ENCODE data around the gene TC2N. TPM values are rescaled to one million over a fixed set of nuclear protein-coding genes. Genes with fewer than 3 reads are reported as not detected.

The TC2N gene
- polyA plus RNA-seq, 1 experiment, result 0.10 TPM

- ChIA-PET POLR2A (no interaction called here), CTCF (no interaction called here)
- no peak for TF ChIP-seq CTCF (IDR thresholded peaks at IDR 0.05; ENCODE audit: low read depth, low read length)
- Histone ChIP-seq H3K27ac (ENCODE audit: low read depth, low read length) (no peak overlapping the region), H3K27me3 (ENCODE audit: control insufficient read depth, insufficient read depth, low read length) (no peaks in the 10 kb centered on the region), H3K4me3 (ENCODE audit: low read depth, low read length) (no peak overlapping the region), H3K9me3 (ENCODE audit: control insufficient read depth, insufficient read depth, low read length) (no peaks in the 10 kb centered on the region)
- DNase-seq (ENCODE audit: low read depth, low spot score), result no peak
Measured at GRCh38 chr14:91885113-91885712, 17.9 kb upstream of the TC2N start.

DNA sequence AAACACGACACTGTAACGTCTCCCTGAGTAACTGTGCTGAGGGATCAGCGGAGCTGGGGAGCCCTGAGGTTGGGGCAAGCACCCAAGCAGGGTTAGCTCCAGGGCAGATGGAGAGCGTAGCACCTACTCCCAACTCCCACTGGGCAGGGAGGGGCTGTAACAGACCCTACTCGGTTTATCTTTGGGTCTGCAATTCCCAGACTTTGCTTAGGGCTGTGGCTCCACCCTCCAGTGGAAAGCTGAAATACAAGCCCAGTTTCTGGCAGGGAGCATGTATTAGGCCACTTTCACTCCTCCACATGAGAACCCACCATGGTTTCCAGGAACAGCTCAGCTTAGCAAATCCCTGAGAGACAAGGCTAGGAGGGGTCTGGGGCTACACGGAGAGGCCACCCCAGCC lies 17.3 kb upstream of the TC2N start:
- ChIA-PET POLR2A (no interaction called here), CTCF (no interaction called here)
- no peak for DNase-seq (ENCODE audit: low read depth, low spot score)
- Histone ChIP-seq H3K9me3 (ENCODE audit: control insufficient read depth, insufficient read depth, low read length) (no peaks in the 10 kb centered on the region), H3K4me3 (ENCODE audit: low read depth, low read length) (no peak overlapping the region), H3K27me3 (ENCODE audit: control insufficient read depth, insufficient read depth, low read length) (no peaks in the 10 kb centered on the region), H3K27ac (ENCODE audit: low read depth, low read length) (no peak overlapping the region)
- TF ChIP-seq CTCF (IDR thresholded peaks at IDR 0.05; ENCODE audit: low read depth, low read length), result no peak

DNA sequence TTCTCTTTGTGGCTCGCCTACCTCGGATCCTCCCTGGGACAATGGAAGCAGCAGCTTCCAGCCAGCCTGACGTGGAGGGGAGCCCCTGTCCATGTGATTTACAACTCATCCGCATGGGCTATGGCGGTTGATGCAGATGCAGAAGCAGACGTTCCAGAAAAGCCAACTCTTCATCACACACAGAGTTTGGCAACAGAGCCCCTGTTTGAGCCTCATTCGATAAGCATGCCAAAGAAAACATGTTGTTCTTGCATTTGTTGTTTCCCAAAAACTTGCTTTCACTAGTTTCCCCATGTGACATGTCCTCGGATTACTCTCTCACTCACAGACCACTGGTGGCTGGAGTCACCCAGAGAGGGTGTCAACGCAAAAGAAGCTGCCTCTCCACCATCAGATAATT lies 16.4 kb upstream of the TC2N start:
- TF ChIP-seq CTCF (IDR thresholded peaks at IDR 0.05; ENCODE audit: low read depth, low read length), result no peak
- Histone ChIP-seq H3K27ac (ENCODE audit: low read depth, low read length) (no peak overlapping the region), H3K4me3 (ENCODE audit: low read depth, low read length) (no peak overlapping the region), H3K9me3 (ENCODE audit: control insufficient read depth, insufficient read depth, low read length) (no peaks in the 10 kb centered on the region), H3K27me3 (ENCODE audit: control insufficient read depth, insufficient read depth, low read length) (no peaks in the 10 kb centered on the region)
- ChIA-PET CTCF (no interaction called here), POLR2A (no interaction called here)
- DNase-seq (ENCODE audit: low read depth, low spot score), result no peak

GRCh38 chr14:91882776-91883175 lies 15.4 kb upstream of the TC2N start:
- TF ChIP-seq CTCF (IDR thresholded peaks at IDR 0.05; ENCODE audit: low read depth, low read length), result no peak
- no peak for DNase-seq (ENCODE audit: low read depth, low spot score)
- Histone ChIP-seq H3K9me3 (ENCODE audit: control insufficient read depth, insufficient read depth, low read length) (no peaks in the 10 kb centered on the region), H3K27ac (ENCODE audit: low read depth, low read length) (no peak overlapping the region), H3K4me3 (ENCODE audit: low read depth, low read length) (no peak overlapping the region), H3K27me3 (ENCODE audit: control insufficient read depth, insufficient read depth, low read length) (no peaks in the 10 kb centered on the region)
- ChIA-PET POLR2A (no interaction called here), CTCF (interaction anchor here (1.0 kb wide), 1 partner anchor 114 kb away, joined by 3 read pairs; no protein-coding TSS in a partner anchor)

- Histone ChIP-seq H3K27ac (ENCODE audit: low read depth, low read length) (no peak overlapping the region), H3K4me3 (ENCODE audit: low read depth, low read length) (no peak overlapping the region), H3K9me3 (ENCODE audit: control insufficient read depth, insufficient read depth, low read length) (no peaks in the 10 kb centered on the region), H3K27me3 (ENCODE audit: control insufficient read depth, insufficient read depth, low read length) (no peaks in the 10 kb centered on the region)
- CTCF ChIA-PET, result interaction anchor here (1.0 kb wide), 1 partner anchor 115 kb away, joined by 3 read pairs; no protein-coding TSS in a partner anchor
- POLR2A ChIA-PET, result no interaction called here
- no peak for TF ChIP-seq CTCF (IDR thresholded peaks at IDR 0.05; ENCODE audit: low read depth, low read length)
- no peak for DNase-seq (ENCODE audit: low read depth, low spot score)
Measured at GRCh38 chr14:91882369-91882768, 15.0 kb upstream of the TC2N start.

Data from AG04450 (cell line).